KG1 (cell line): ENCODE measurements around the gene FARP2.

Source experiments
- DNase-seq: peaks from one replicate; lab custom pipeline; 2025; lab: John Stamatoyannopoulos, UW

Gene FARP2

DNA sequence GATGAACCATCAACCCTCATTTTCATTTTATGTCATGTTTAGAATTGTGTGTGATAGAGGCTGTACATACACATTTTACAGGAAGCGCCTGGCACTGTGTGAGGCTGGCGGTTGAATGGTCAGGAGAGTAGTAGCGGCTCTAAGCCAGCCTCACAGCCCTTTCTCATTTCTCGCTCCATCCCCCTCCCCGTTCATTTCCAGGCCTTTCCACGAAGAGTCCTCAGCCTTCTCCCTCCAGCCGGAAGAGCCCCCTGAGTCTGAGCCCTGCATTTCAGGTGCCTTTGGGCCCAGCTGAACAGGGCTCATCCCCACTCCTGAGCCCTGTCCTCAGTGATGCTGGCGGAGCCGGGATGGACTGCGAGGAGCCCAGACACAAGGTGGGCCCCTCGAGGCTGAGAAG, 100.5 kb downstream of the FARP2 start:
- no peak for DNase-seq

DNA sequence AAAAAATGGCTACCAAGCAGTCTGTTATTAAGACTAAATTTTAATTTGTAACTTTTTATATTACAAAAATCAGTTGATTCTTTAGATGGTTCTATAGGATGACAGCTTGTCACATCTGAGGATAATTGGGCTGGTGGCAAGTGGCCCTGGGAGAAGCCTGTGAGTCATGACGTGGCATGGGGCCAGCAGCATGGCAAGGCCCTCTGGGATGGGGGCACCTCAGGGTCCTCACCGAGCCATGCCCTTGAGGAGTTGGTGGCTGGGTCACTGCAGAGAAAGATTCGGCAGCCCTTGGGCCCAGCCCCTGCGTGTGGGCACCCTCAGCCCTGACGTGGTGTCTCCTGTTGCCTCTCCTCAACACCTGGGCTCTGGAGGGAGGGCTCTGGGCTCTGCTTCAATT, 102.6 kb downstream of the FARP2 start:
- DNase-seq = no peak

DNA sequence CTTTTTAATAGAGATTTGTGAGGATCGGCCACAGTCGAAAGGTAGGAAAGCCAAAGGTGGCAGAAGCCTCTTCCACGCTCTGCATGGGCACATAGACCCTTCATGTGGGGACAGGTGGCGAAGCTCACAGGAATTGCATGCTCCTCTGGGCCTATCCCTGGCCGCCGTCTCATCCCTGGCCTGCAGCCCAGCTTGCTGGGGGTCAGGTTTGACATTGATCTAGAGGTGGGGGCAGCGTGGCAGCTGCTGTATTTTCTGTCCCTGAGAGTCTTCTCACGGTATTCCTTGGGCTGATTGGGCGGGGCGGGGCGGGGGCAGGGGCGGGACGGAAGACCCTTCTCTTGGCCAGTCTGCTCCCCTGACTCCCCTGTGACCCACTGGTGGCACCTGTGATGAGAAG, 103.4 kb downstream of the FARP2 start:
- DNase-seq = no peak

DNA sequence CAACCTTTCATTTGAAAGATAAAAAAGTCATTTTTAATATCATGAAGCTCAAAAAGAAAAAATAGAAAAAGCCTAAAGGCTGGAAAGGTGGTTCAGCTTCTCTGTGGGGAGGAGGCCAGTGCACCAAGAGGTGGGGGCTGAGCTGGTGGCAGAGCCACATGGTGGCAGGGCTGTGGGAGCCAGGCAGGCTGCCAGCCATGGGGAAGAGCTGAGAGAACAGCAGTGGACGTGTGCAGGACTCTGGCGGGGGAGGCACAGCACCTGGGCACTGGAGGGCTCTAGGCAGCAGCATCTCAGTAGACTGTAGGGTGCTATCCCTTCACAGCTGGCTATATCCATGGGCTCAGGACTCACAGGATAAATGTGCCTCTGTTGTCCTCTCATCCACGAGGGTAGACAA, 104.5 kb downstream of the FARP2 start:
- no peak for DNase-seq

DNA sequence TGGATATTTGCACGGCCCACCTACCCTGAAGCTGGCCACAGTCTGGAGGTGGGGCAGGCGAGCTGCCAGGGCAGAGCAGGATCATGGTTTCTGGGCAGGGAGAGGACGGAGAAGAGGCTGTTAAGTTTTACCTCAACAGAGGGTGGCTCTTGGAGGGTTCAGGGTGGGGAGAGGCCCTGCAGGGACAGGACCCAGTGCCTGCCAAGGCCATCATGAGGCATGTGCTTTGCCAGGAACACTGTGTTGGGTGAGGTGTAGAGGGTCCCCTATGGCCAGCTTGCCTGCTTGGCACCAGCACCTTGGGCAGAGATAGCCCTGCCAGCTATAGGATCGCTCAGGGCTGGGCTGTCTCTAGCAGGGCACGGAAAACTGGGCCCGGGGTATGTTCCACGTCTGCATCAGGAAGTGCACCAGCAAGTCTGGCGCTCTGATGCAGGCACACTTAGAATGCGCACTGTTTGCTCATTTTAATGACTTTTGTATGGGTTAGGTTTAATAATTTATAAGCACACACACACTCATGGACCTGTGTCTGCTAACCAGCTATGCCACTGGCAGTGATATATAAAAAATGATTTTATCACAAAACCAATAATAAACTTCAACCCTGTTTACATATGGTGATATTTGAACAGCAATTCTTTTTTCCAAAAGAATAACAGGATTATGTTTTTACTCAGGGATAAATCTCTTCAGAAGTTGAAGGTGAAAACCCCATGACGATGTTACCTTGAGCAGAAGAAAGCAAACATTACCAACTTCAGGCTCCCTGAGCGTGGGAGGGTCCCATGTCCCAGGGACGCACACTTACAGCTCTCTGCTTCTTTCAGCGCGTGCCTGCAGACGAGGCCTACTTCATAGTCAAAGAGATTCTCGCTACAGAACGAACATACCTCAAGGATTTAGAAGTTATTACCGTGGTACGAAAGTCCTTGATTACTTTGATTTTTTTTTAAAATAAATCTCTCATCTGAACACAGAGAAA, 105.9 kb downstream of the FARP2 start:
- no peak for DNase-seq

DNA sequence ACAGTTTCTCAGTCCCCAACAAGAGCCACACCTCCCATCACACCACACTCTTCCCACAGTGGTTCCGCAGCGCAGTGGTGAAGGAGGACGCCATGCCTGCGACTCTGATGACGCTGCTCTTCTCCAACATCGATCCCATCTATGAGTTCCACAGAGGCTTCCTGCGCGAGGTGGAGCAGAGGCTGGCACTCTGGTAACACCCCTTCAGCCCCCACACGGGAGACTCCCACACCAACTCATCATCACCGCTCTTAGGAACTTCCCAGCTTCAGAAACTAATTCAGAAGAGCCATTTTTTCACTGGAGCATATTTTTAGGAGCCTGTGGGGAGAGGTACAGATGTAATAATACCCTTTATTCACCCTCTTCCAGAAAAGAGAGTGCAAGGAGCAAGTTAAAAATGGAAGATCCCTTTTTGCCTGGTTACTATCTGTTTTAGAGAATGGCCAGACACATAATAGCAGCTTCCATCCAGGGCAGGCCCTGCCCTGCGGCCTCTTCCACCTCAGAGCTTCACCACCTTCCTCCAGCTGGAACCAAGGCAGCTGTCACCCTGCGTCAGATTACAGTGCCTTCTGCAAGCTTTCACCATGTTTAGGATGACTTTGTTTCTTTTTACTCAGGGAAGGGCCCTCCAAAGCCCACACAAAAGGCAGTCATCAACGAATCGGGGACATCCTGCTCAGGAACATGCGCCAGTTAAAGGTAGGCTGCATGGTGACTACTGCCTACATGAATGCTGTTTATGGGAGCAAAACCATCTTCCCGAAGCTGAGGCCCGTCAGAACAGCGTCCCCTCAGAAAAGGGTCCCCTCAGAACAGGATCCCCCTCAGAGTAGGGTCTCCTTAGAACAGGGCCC, 107.4 kb downstream of the FARP2 start:
- DNase-seq = no peak

DNA sequence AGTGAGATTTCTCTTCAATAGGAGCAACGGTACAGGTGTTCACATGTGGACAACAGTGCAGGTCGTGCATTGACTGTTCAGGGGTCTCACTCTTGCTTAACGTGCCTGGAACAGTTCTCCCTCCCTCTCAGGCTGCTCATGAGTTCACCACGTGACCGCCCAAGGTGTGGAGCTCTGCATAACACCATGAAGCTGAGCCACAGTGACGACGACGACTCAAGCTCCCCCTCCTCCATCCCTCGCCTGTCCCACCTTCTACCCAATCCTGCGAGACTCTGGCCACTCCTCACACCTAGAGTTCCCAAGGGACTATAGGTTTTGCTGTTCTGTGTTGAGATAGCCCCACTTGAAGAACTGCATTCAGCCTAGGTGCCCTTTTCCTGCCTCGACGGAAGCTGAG, 109.5 kb downstream of the FARP2 start:
- DNase-seq = no peak

DNA sequence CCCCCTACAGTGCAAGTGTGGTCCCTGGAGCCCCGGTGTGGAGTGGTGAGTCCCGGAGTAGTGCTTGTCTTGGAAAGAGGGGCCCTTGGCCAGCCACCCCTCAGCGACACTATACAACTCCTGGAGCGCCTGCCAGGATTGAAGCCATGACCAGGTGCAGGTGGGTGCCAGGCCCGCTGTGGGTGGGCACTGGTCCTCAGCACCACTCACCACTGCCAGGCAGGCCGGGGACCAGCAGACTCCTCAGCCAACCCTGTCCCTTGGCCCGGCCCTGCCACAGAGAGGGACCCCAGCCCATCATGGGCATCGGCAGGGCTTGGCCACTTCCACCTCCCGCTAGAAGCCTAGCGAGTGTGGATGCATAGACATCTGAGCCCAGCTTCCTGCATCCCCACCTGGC, 110.1 kb downstream of the FARP2 start:
- no peak for DNase-seq

DNA sequence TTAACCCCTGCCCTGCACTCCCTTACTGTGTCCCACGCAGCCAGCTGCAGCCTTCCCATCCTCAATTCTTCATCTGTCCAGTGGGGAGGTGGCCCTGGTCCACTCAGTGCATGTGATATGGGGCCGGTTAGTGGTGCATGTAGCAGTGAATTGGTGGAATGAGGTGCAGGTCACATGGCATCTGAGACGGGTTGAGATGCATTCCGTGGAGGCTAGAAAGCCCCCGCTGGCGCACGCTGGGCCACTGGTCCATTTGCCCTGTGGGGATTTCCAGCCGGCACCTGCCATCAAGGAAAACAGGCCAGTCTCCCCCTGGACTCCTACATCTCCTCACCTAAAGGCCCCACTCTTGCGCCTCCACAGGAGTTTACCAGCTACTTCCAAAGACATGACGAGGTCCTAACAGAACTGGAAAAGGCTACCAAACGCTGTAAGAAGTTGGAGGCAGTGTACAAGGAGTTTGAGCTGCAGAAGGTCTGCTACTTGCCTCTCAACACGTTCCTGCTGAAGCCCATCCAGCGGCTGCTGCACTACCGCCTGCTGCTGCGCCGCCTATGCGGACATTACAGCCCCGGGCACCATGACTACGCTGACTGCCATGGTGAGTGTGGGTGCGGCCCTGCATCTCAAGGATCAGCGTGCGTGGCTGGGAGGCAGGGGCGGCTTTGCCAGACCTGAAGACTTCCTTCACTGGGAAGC, 111.8 kb downstream of the FARP2 start:
- no peak for DNase-seq

DNA sequence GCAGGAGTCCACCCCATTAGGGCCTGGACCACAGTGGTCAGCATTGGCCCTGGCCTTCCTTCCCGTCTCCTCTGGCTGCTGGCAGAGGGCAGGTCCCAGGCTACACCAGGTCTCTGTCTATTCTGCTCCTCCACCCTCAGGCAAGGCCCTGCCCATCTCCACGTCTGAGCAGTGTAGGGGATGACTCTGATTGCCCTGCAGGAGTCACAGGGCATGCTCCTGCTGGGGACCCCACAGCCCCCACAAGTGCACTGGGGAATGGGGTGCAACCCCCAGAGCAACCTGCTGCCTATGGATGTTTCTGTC, 112.3 kb downstream of the FARP2 start:
- no peak for DNase-seq

DNA sequence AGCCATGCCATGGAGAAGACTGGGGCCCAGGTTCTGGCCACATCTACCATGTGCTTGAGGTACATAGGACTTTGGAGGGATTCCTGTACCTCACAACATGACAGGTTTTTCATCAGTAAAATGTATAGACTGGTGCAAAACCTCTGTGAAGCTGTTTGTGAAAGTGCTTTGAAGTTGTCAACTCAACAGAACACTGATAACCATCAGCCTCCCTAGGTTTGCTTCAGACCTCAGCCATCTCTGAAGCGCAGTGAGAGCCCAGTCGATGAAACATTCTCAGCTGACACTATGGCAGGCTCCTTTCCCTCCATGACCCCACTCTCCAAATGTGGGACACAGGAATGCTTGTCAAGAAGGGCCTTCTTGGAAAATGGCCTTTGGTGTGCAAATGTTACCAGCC, 113.7 kb downstream of the FARP2 start:
- DNase-seq = no peak

DNA sequence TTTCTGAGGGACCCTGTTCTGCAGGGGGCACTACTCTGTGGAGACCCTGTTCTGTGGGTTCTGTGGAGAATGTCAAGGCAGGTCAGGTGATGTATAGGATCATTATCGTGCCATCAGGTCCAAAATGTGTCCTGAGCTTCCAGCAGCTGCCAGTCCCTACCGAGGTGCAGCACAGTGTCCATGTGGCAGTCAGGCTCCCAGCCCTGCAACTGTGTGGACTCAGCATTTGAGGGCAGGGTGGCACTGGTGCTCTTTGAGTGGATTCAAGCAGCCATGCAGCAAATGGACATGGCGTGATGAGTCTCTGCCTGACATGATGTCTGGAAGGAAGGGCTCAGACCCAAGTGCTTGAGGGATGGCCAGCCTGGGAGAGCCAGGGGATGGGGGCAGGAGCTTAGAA, 117.3 kb downstream of the FARP2 start:
- no peak for DNase-seq

DNA sequence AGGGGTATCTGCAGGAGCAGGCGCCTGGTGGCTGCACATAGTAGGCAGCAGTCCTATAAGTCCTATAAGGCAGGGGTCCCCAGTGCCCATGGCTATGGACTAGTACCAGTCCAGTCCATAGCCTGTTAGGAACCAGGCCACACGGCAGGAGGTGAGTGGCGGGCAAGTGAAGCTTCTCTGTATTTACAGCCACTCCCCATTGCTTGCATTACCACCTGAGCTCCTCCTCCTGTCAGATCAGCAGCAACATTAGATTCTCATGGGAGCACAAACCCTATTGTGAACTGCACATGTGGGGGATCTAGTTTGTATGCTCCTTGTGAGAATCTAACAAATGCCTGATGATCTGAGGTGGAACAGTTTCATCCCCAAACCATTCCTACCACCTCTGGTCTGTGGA, 119.2 kb downstream of the FARP2 start:
- no peak for DNase-seq

DNA sequence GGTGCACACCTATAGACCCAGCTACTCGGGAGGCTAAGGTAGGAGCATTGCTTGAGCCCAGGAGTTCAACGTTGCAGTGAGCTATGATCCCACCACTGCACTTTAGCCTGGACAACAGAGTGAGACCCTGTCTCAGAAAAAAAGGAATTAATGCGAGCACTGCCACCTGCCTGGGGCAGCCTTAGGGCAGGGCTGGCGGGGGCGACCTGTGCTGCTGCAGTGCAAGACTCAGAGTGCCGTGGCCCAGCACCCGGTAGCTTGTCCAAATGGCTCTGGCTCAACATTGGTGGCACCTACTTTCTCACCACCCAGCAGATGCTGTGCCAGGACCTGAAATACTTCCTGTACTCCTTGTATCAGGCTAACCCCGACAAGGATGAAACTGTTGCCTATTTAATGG, 122.1 kb downstream of the FARP2 start:
- DNase-seq = no peak

DNA sequence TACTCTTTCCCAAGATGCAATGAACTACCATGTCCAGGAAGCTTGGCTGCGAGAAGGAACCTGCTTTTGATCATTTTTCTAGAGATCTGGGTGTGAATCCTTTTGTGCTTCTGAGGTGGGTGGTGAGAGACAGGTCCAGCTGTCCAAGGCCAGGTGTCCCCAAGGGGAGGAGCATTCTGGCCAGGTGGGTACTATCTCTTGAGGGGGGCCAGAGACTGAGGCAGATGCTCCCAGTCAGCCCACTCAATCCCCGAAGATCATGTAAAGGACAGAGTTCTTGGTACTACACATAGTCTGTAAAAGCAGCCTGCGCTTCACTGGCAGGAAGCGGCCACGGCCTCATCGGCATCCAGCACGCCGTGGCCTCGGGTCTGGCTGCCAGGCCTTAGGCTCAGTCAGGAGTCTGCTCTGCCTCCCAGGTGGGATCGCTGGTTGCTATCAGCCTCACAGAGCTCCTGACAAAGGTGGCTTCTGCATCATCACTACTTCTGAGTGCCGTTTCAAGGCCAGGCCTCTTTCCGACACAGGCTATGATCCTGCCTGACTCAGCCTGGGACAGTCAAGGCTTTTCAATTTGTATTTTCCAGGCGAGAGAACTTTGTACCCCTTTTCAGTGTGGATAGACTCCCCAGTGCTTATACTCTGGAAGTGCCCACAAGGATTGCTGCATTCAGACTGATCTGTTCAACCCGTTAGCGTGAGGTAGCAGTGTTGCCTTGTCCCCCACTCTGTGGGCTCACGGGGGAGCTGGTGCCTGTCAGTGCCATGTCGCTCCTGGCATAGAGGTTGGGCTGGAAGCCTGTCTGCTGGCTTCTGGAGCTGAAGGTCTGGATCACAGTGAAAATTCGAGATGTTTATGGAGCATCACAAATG, 123.2 kb downstream of the FARP2 start:
- no peak for DNase-seq

DNA sequence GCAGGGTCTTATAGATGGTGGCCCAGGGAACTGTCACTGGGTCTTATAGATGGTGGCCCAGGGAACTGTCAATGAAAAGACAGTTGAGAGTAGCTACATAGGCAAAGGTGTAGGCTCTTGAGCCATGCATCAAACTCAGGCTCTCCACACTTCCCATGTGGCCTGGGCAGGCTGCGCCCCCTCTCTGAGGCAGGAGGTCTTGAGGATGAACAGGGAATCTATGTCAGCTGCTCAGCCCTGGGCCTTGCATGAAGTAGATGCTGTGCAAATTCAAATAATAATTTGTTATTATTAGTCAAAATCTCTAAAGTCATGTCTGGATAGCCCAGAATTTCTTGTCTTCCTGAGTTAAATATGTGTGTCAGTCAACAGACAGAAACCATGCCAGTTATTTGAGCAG, 125.6 kb downstream of the FARP2 start:
- DNase-seq = no peak

DNA sequence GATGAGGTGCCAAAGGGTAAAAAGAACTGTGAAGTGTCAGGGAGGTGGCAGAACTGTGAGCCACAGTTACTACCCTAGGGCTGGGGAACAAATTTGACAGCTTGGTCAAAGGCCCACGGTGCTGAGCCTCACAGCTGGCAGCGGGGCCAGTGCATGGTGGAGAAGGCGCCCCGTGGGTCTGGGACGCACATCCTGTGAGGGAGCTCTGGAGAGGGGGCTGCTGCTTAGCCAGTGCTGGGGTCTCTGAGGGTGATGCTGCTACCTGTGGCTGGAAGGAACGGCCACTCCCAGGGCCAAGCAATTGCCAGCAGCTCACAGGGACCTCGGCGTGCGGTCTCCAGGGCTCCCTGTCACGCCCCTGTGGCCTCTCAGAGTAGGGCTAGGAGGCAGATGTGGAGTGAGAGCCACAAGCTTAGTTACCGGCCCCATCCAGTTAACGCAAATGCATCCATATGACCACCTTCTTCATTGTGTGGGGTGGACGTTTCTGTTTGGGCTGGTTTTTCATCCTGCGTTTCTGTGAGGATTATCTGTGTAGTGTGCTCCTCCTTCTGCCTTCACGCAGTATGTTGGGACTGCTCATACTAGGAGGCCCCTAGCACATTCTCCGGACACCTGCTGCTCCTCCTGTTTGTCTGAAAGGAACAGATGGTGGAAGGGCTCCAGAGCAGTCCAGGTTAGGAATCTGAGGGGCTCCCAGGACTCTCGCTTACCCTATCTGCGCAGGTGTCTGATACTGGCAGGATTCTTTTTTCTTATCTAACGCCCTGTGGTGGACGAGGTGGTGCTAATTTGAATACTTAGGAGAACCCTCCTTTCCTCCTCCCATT, 126.3 kb downstream of the FARP2 start:
- DNase-seq = no peak

DNA sequence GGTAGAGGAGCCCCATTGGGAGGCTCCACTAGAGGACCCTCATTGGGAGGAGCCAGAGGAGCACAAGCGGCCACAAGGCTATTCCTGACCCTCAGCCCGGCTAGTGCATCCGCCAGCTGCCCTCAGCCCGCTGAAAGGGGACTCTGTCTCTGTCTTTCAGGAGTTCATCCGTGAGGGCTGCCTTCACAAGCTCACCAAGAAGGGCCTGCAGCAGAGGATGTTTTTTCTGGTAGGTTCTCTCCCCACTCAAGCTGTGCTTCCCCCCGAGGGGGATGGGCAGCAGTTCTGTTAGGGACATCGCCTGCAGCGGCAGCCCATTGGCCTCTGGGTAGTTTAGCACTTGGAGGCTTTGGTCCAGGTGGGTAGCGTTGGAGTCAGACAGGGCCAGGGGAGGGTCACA, 127.2 kb downstream of the FARP2 start:
- DNase-seq = no peak

DNA sequence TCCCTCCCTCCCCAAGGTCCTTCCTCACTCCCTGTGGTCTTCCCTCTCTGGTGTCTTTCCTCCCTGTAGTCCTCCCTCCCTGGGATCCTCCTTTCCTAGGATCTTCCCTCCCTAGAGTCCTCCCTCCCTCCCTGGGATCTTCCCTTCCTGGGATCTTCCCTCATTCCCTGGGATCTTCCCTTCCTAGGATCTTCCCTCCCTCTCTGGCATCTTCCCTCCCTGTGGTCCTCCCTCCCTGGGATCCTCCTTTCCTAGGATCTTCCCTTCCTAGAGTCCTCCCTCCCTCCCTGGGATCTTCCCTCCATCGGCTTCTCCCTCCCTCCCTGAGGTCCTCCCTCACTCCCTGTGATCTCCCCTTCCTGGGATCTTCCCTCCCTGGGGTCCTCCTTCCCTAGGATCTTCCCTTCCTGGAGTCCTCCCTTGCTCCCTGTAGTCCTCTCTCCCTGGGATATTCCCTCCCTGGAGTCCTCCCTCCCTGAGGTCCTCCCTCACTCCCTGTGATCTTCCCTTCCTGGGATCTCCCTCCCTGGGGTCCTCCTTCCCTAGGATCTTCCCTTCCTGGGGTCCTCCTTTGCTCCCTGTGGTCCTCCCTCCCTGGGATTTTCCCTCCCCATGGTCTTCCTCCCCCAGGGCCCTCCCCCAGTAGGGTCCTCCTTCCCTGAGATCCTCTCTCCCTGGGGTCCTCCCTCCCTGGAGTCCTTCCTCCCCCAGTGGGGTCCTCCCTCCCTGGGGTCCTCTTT, 129.3 kb downstream of the FARP2 start:
- DNase-seq = no peak

DNA sequence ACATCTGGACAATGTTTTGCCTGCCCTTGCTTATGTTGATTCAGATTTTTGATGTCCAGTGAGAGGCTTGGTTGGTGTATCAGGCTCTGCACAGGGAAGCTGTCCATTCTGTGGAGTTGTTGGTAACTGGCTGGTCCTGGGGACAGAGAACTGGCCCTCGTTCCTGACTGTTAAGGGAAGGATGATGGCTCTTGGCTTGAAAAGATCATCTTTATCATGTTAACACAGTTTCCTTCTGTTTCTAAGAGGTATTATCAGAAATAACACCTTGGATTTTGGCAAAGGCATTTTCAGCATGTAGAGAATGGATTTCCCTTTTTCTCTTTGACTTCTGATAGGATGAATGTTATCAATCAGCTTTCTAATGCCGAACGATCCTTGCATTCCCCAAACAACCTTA, 133.0 kb downstream of the FARP2 start:
- no peak for DNase-seq
